ENCODE results near the gene C12orf60. TPM values are rescaled to one million over a fixed set of nuclear protein-coding genes. Genes with fewer than 3 reads are reported as not detected.

Gene C12orf60
- total RNA-seq, 1 donor from 2014 or later = 2.2 TPM

DNA sequence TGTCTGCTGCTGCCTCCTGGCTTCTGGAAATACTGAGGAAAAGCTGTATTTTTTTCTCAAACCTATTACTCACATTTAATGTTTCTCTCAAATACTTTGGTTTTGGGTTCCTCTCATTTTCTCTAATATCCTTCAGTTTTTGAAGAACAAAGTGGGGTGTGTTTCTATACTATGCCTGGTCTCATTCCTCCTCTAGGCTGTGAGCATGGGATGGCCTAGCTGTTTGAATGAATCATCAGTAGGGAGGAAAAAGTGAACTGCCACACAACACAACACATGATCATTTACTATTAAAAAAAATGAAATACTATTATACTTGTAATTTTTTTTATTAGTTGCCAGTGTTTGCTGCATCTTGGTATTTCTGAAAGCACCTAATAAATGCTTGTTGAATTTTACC, 21.8 kb downstream of the C12orf60 start:
- intact Hi-C loops (cut with micrococcal nuclease) = no loop called here
- no peak for DNase-seq (ENCODE audit: low spot score)
- H3K9me3 Mint-ChIP-seq = no peaks in the 10 kb centered on the region
- H3K27me3 Mint-ChIP-seq (ENCODE audit: insufficient read depth) = peaks cover 8% of the 10 kb centered on the region
- H3K27ac Mint-ChIP-seq = no peak overlapping the region
- H3K36me3 Mint-ChIP-seq (ENCODE audit: low read depth) = no peaks in the 10 kb centered on the region
- H3K4me1 Mint-ChIP-seq (ENCODE audit: low read depth) = no peaks in the 10 kb centered on the region
- H3K4me3 Mint-ChIP-seq = no peak overlapping the region

DNA sequence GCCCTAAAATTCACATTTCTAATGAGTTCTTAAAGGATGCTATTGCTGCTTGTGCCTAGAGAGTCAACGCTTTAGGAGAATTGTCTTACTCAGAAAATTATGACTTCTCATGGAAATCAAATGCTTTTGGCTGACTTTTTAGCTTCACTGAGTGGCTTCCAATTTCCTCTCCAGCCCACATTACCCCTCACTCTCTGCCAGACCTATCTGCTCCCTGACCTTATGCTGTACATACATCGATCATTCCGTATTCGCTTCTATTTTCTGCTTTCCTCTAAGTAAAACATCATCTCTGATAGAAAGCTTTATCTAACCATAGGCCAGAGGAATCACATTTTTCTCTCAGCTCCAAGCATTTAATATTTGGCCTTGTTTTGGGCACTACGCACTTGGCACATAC, 23.0 kb downstream of the C12orf60 start:
- Mint-ChIP-seq H3K9me3 (no peaks in the 10 kb centered on the region), H3K27ac (no peak overlapping the region), H3K4me3 (no peak overlapping the region), H3K4me1 (ENCODE audit: low read depth) (no peaks in the 10 kb centered on the region), H3K36me3 (ENCODE audit: low read depth) (no peaks in the 10 kb centered on the region), H3K27me3 (ENCODE audit: insufficient read depth) (peaks cover 4% of the 10 kb centered on the region)
- intact Hi-C loops (cut with micrococcal nuclease) = no loop called here
- DNase-seq (ENCODE audit: low spot score) = no peak

DNA sequence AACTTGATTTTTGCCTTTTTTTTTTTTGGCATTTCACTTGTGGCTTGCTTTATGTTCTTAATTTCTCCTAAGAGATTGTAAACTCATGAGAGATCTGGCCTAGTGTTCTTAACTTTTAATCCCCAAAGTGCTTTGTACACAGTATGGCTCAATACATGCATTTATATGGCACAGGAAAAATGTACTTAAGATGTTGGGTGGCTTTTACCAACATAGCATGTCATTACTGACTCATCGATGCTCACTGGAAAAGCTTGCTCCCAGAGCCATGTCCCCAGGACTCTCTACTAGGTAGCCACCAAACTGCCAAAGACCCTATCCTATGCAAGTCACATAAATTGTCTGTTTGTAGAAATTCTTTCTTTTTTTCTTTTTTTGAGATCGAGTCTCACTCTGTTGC, 23.6 kb downstream of the C12orf60 start:
- no peaks in the 10 kb centered on the region for H3K9me3 Mint-ChIP-seq
- no peak for DNase-seq (ENCODE audit: low spot score)
- H3K27ac Mint-ChIP-seq = no peak overlapping the region
- H3K36me3 Mint-ChIP-seq (ENCODE audit: low read depth) = no peaks in the 10 kb centered on the region
- no peak overlapping the region for H3K4me3 Mint-ChIP-seq
- peaks cover 6% of the 10 kb centered on the region for H3K27me3 Mint-ChIP-seq (ENCODE audit: insufficient read depth)
- intact Hi-C loops (cut with micrococcal nuclease) = no loop called here
- H3K4me1 Mint-ChIP-seq (ENCODE audit: low read depth) = no peaks in the 10 kb centered on the region

DNA sequence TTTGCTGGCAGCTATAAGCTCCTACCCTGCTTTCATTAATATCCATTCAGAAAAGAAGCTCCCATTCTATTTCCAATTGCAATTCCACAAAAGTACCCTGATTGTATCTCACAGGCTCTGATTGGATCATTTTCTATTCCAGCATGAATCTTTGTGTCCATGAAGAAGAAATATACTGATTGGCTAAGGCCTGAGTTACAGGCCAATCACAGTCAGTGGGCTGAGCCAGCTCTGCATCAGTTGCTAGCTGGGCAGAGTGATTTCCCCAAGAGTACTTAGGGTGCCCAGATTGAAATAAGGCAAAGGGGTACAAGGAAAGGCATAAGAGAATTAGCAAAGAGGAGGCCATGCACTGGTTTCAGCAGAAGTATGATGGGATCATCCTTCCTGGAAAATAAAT, 25.4 kb downstream of the C12orf60 start:
- Mint-ChIP-seq H3K27ac (no peak overlapping the region), H3K9me3 (no peaks in the 10 kb centered on the region), H3K27me3 (ENCODE audit: insufficient read depth) (peaks cover 15% of the 10 kb centered on the region), H3K4me1 (ENCODE audit: low read depth) (no peaks in the 10 kb centered on the region), H3K4me3 (no peak overlapping the region), H3K36me3 (ENCODE audit: low read depth) (no peaks in the 10 kb centered on the region)
- intact Hi-C loops (cut with micrococcal nuclease) = no loop called here
- DNase-seq (ENCODE audit: low spot score) = no peak

DNA sequence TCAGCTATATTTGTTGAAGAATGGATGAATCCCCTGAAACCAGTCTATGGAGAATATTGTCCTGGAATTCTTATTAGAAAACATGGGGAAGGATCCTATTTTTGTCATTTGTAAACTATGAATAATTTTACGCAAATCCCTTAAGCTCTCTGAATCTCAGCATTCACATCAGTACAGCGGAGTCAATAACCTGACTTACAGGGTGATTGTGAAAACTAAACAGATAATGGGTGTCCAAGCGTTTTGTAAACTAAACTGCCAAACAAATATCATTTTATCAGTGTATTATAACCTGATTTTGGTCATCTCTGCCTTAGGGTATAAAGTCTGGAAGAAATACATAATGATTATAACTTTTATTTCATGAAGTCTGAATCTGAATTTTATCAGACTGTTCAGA, 29.9 kb downstream of the C12orf60 start:
- Mint-ChIP-seq H3K9me3 (no peaks in the 10 kb centered on the region), H3K36me3 (ENCODE audit: low read depth) (no peaks in the 10 kb centered on the region), H3K4me1 (ENCODE audit: low read depth) (no peaks in the 10 kb centered on the region), H3K27ac (no peak overlapping the region), H3K27me3 (ENCODE audit: insufficient read depth) (peaks cover 26% of the 10 kb centered on the region), H3K4me3 (no peak overlapping the region)
- intact Hi-C loops (cut with micrococcal nuclease) = no loop called here
- DNase-seq (ENCODE audit: low spot score) = no peak

DNA sequence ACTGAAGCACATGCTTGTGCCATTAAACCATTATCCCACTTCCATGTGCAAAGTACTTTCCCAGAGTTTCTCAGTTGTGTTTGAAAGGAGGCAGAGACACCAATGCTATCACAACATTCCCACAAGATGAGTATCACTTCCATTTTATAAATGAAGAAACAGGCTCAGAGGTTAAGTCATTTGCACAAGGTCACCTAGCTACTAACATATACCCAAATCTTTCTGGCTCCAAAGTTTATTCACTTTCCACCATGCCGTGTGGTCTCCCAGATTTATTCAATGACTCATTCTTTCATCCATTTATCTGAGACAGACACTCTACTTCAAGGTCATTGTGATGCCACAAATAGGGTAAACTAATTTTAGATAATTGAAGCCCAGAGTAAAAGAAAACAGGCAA, 30.5 kb downstream of the C12orf60 start:
- Mint-ChIP-seq H3K9me3 (no peaks in the 10 kb centered on the region), H3K27me3 (ENCODE audit: insufficient read depth) (peaks cover 22% of the 10 kb centered on the region), H3K36me3 (ENCODE audit: low read depth) (no peaks in the 10 kb centered on the region), H3K4me1 (ENCODE audit: low read depth) (no peaks in the 10 kb centered on the region), H3K4me3 (no peak overlapping the region), H3K27ac (no peak overlapping the region)
- no peak for DNase-seq (ENCODE audit: low spot score)
- intact Hi-C loops (cut with micrococcal nuclease) = no loop called here

DNA sequence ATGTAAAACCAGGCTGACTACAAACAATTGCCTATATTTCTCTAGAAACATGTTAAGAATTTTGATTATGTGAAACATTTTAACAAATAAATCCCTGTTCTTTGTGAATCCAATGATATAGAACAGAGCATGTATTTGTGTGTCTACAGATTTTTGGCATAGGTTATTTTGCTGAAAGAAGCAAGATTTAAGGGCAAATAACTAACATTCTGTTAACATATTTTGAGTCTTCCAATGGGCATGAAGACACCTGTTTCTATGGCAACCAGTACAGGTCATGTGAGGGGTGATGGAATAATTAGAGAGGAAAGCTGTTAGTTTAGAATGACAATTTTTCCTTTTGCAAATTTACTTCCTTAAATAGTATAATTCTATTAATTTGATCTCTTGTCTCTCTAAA, 31.0 kb downstream of the C12orf60 start:
- Mint-ChIP-seq H3K4me3 (no peak overlapping the region), H3K27ac (no peak overlapping the region)
- intact Hi-C loops (cut with micrococcal nuclease) = no loop called here

DNA sequence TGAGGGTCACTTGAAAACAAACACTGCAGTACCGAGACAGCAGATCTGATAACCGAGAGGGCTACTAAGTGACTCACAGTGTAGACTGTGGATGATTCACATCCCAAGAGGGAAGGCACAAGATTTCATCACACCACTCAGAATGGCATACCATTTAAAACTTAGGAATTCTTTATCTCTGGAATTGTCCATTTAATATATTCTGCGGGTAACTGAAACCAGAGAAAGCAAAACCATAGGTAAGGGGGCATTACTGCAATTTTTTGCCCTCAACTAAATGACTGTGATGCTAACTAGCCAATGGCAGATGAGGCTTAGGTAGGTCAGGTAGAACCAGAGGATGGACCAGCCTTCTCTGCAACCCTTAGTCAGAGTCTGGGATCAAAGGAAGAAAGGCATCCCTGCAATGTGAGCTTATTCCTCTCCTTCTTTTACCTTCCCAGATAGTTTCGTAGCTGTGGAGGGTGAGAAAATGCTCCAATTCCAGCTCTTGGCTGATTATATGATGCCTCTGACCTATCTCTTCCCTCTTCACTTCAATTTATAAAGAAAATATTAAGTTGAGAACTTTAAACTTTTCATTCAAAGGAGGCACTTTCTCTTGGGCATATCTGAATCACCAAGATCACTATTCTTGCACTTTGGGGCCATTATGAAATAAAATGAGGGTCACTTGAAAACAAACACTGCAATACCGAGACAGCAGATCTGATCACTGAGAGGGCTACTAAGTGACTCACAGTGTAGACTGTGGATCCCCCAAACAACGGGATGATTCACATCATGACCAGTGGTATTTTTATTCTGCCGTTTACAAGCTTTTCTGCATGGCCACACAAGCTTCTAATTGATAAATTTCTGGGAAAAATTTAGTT, 33.1 kb downstream of the C12orf60 start:
- no peak for DNase-seq (ENCODE audit: low spot score)
- Mint-ChIP-seq H3K9me3 (no peaks in the 10 kb centered on the region), H3K4me1 (ENCODE audit: low read depth) (no peaks in the 10 kb centered on the region), H3K27me3 (ENCODE audit: insufficient read depth) (peaks cover 34% of the 10 kb centered on the region), H3K4me3 (no peak overlapping the region), H3K36me3 (ENCODE audit: low read depth) (no peaks in the 10 kb centered on the region), H3K27ac (no peak overlapping the region)
- intact Hi-C loops (cut with micrococcal nuclease) = no loop called here

More for the DNA sequence above, 31.0 kb downstream of the C12orf60 start:
- Mint-ChIP-seq H3K27me3 (ENCODE audit: insufficient read depth) (peaks cover 28% of the 10 kb centered on the region), H3K36me3 (ENCODE audit: low read depth) (no peaks in the 10 kb centered on the region), H3K4me1 (ENCODE audit: low read depth) (no peaks in the 10 kb centered on the region), H3K9me3 (no peaks in the 10 kb centered on the region)
- DNase-seq (ENCODE audit: low spot score) = no peak

DNA sequence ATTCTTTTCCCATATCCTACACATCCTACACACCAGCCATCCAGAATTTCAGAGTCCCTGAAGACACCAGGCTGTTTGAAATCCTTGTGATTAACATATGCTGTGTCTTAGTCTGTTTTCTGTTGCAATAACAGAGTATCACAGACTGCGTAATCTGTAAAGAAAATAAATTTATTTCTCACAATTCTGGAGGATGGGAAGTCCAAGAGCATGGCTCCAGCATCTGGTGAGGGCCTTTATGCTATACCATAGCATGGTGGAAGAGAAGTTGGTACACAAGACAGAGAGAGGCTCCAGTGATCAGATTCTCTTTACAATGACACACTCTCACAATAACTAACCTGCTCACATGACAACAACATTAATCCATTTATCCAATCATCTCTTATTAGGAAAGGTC, 35.8 kb downstream of the C12orf60 start:
- Mint-ChIP-seq H3K36me3 (ENCODE audit: low read depth) (no peaks in the 10 kb centered on the region), H3K4me3 (no peak overlapping the region), H3K9me3 (no peaks in the 10 kb centered on the region), H3K4me1 (ENCODE audit: low read depth) (no peaks in the 10 kb centered on the region), H3K27ac (no peak overlapping the region), H3K27me3 (ENCODE audit: insufficient read depth) (peaks cover 22% of the 10 kb centered on the region)
- no peak for DNase-seq (ENCODE audit: low spot score)
- intact Hi-C loops (cut with micrococcal nuclease) = no loop called here

DNA sequence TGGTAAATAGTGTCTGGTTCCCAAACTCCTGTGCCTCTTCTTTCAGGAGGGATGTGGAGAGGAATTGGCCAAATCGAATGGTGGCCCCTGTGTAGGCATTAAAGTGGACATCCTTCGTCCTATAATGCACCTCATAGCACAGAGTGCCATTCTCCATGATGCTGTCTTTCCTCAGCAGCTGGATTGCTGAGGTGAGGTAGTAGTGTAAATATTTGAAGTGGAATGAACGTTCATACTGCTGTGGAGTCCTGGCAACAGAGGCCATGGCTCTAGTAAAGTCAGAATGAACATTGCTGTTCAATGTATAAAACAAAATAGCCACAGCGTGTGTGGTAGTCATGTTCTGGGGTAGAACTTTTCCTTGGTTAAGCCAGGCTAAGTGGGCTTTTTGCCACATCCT, 37.1 kb downstream of the C12orf60 start:
- no peak overlapping the region for H3K4me3 Mint-ChIP-seq
- H3K27ac Mint-ChIP-seq = no peak overlapping the region
- intact Hi-C loops (cut with micrococcal nuclease) = no loop called here
- DNase-seq (ENCODE audit: low spot score) = no peak
- H3K27me3 Mint-ChIP-seq (ENCODE audit: insufficient read depth) = peaks cover 16% of the 10 kb centered on the region
- peaks cover 5% of the 10 kb centered on the region for H3K4me1 Mint-ChIP-seq (ENCODE audit: low read depth)
- no peaks in the 10 kb centered on the region for H3K9me3 Mint-ChIP-seq
- no peaks in the 10 kb centered on the region for H3K36me3 Mint-ChIP-seq (ENCODE audit: low read depth)

DNA sequence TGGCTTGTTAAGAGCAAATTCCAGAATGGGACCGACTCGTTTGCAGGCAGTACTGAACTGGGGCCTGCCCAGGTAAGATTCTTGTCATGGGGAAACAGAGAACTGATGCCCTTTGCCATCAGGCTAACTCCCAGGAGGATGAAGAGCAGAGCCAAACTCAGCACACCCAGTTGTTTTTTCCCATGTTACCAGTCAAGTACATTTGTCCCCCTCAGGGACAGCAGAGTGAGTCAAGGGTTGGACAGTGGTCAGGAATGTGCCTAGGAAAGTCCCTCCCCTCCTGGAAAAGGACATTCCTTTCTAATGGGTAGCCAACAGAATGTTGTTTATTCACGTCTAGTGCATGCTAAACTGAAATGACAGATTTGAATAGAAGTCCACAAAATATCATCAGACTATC, 38.3 kb downstream of the C12orf60 start:
- peaks cover 14% of the 10 kb centered on the region for H3K27me3 Mint-ChIP-seq (ENCODE audit: insufficient read depth)
- no peak overlapping the region for H3K4me3 Mint-ChIP-seq
- DNase-seq (ENCODE audit: low spot score) = no peak
- intact Hi-C loops (cut with micrococcal nuclease) = no loop called here
- peaks cover 5% of the 10 kb centered on the region for H3K4me1 Mint-ChIP-seq (ENCODE audit: low read depth)
- H3K27ac Mint-ChIP-seq = no peak overlapping the region
- H3K9me3 Mint-ChIP-seq = no peaks in the 10 kb centered on the region
- H3K36me3 Mint-ChIP-seq (ENCODE audit: low read depth) = no peaks in the 10 kb centered on the region

DNA sequence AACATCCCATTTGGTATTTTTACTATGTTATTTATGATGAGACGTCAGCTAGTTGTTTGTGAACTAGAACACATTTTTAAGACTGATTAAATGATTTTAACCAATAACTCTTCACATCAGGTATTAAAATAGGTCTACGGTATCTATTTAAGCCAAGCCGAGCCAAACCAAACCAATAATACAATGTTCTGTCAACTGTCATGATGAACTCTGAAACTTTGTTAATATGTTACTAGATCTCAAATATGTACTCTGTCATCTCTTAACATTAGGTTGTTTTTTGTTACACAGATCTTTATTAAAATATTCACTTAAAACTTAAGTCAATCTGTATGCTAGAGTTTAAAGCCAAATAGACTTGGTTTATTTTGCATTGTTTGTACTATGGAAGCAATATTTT, 38.8 kb downstream of the C12orf60 start:
- Mint-ChIP-seq H3K27me3 (ENCODE audit: insufficient read depth) (peaks cover 14% of the 10 kb centered on the region), H3K4me1 (ENCODE audit: low read depth) (peaks cover 5% of the 10 kb centered on the region), H3K27ac (no peak overlapping the region), H3K36me3 (ENCODE audit: low read depth) (no peaks in the 10 kb centered on the region), H3K4me3 (no peak overlapping the region), H3K9me3 (no peaks in the 10 kb centered on the region)
- no peak for DNase-seq (ENCODE audit: low spot score)
- intact Hi-C loops (cut with micrococcal nuclease) = no loop called here

DNA sequence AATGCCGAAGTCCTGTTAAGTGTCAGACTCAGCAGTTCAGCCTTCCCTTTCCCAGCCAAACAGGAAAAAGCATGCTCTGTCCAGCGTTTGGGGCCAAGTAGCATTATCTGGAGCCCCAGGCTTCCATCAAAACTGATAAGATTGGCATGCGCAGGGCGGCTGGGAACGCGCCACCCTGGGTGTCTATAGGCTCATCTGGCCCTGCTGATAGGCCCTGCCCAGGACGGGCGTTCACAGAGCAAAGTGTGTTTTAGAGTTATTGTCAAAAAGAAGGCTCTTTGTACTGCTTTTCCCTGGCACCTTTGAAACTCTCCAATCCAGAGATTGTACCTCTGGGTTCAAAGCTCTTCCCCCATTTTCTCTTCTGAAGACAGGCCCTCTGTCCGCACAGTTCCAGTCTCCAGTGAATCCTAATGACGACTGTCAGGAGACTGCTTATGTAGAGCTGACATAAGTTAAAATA, 40.0 kb downstream of the C12orf60 start, which contains the start of gene ART4:
Gene ART4, minus strand, starts transcription at position 102 of the 463 bp plus-strand sequence. CDS start 413 bp downstream, outside the sequence.
- DNase-seq (ENCODE audit: low spot score) = no peak
- no peaks in the 10 kb centered on the region for H3K9me3 Mint-ChIP-seq
- H3K27me3 Mint-ChIP-seq (ENCODE audit: insufficient read depth) = peaks cover 14% of the 10 kb centered on the region
- H3K4me3 Mint-ChIP-seq = no peak within 1 kb of the TSS
- H3K4me1 Mint-ChIP-seq (ENCODE audit: low read depth) = peaks cover 5% of the 10 kb centered on the region
- no peak within 1 kb of the TSS for H3K27ac Mint-ChIP-seq
- intact Hi-C loops (cut with micrococcal nuclease) = no loop called here
- H3K36me3 Mint-ChIP-seq (ENCODE audit: low read depth) = no peaks in the 10 kb centered on the region

All from activated T-helper 1 cell treated with anti-CD3 and anti-CD28 coated beads, Interleukin-12 subunit alpha, Interleukin-12 subunit beta, Interleukin-2, Interleukin-4 antibody, amounts not matched to agents 30 ng/mL and 10 ng/mL and 1 ng/mL, durations not matched to agents 14 hours and 24 hours and 36 hours (primary cell).